HepG2 (cell line): ENCODE measurements around the gene PLA1A. TPM values are rescaled to one million over a fixed set of nuclear protein-coding genes. Genes with fewer than 3 reads are reported as not detected.

Experiments used
- ATAC-seq: fragments of 200-7000 bp; cut with Tn5 transposase; 3 replicates; pipeline ENCODE4 v1.9.1; 2020; ENCODE audit warnings: mild to moderate bottlenecking, moderate library complexity
- BruUV-seq: library from RNA; stranded (reverse); fragments of 400-500 nt; replicated peaks from 2 replicates; lab custom pipeline; 2021; lab: Mats Ljungman, UMichigan
- CTCF ChIA-PET: fragments of 300-600 bp; formaldehyde crosslinking; extraction: SDS; loops from one replicate; lab custom pipeline; 2021; ENCODE audit warnings: low total read pairs, inconsistent platforms, low intra/inter-chr PET ratio; lab: Yijun Ruan, JAX
- POLR2A ChIA-PET: fragments of 350-600 bp; sonication (Branson Sonifier 250); formaldehyde crosslinking; loops from one replicate; lab custom pipeline; 2020; ENCODE audit warnings: antibody characterized with exemption, inconsistent platforms; lab: Yijun Ruan, JAX
- DNase-seq: peaks from one replicate; pipeline ENCODE4 v3.0.0-alpha.2; 2015; ENCODE audit warnings: low spot score
- FAIRE-seq: peaks from 3 replicates; lab custom pipeline; 2011; peaks lifted over from hg19 to GRCh38; lab: Jason Lieb, UNC
- H2AFZ ChIP-seq: one replicate; pipeline ENCODE4 v1.6.1; 2011; ENCODE audit warnings: low read length, inconsistent platforms
- H3K27ac ChIP-seq: fragments of 300-600 bp; 3 replicates; pipeline ENCODE4 v1.8.0; 2011; ENCODE audit warnings: mixed run types, mild to moderate bottlenecking, mixed read lengths, low read length, inconsistent platforms; ENCODE audit not compliant: insufficient read depth; ENCODE audit errors: extremely low read length
- H3K27me3 ChIP-seq, 2 experiments: fragments of 200-600 bp in 1 of 2; 2 replicates in 1 of 2; 3 replicates in 1 of 2; pipeline versions ENCODE4 v1.6.0 to v1.8.0; 2011; ENCODE audit warnings: low read length in 2 of 2, mild to moderate bottlenecking in 2 of 2, moderate library complexity in 2 of 2, inconsistent platforms in 1 of 2; ENCODE audit not compliant: insufficient read depth in 2 of 2, control insufficient read depth in 1 of 2
- H3K36me3 ChIP-seq, 2 experiments: fragments of 200-600 bp in 1 of 2; replicated peaks in 1 of 2; 2 replicates in 1 of 2; 3 replicates in 1 of 2; pipeline versions ENCODE4 v1.5.1 to v1.8.0; 2011; ENCODE audit warnings: low read length in 2 of 2, inconsistent platforms in 1 of 2; ENCODE audit not compliant: insufficient read depth in 2 of 2, control insufficient read depth in 1 of 2
- H3K4me1 ChIP-seq: 2 replicates; pipeline ENCODE4 v1.5.1; 2012; ENCODE audit warnings: low read length, inconsistent platforms; ENCODE audit not compliant: insufficient read depth
- H3K4me2 ChIP-seq: 2 replicates; pipeline ENCODE4 v1.6.0; 2011; ENCODE audit warnings: low read depth, low read length, inconsistent platforms
- H3K4me3 ChIP-seq, 3 experiments: fragments of 200-600 bp in 1 of 3; sonication (generic), shearing (Covaris generic) in 1 of 3; replicated peaks in 1 of 3; 2 replicates each; pipeline ENCODE4 v1.5.1; 2011 to 2016; ENCODE audit warnings: low read length in 3 of 3, inconsistent platforms in 2 of 3, low read depth in 2 of 3, mild to moderate bottlenecking in 2 of 3, control low read depth in 1 of 3, mixed read lengths in 1 of 3; ENCODE audit not compliant: insufficient read depth in 1 of 3
- H3K79me2 ChIP-seq: one replicate; pipeline ENCODE4 v1.6.1; 2011; ENCODE audit warnings: low read length, inconsistent platforms; ENCODE audit not compliant: insufficient read depth
- H3K9ac ChIP-seq: 2 replicates; pipeline ENCODE4 v1.6.0; 2011; ENCODE audit warnings: mild to moderate bottlenecking, low read depth, low read length, inconsistent platforms; ENCODE audit not compliant: insufficient read depth
- H3K9me3 ChIP-seq: 2 replicates; pipeline ENCODE4 v1.5.1; 2012; ENCODE audit warnings: mild to moderate bottlenecking, low read length
- H4K20me1 ChIP-seq: 2 replicates; pipeline ENCODE4 v1.6.0; 2011; ENCODE audit warnings: inconsistent platforms, mild to moderate bottlenecking, low read length, moderate library complexity; ENCODE audit not compliant: insufficient read depth
- CSRNP2 ChIP-seq: sonication (generic); formaldehyde crosslinking; conservative IDR thresholded peaks from 2 replicates; pipeline ENCODE4 v1.8.0; 2022; ENCODE audit warnings: low read depth, missing genetic modification reagents
- ERF ChIP-seq: IDR thresholded peaks from 2 replicates; pipeline ENCODE4 v1.6.1; 2018; ENCODE audit warnings: missing biosample characterization, missing genetic modification reagents
- GFI1 ChIP-seq: sonication (generic); formaldehyde crosslinking; IDR thresholded peaks from 2 replicates; pipeline ENCODE4 v1.5.0; 2020; ENCODE audit warnings: missing genetic modification reagents, mild to moderate bottlenecking, borderline replicate concordance
- MTA1 ChIP-seq: sonication (generic); formaldehyde crosslinking; IDR thresholded peaks from 2 replicates; pipeline ENCODE4 v1.4.0; 2020; ENCODE audit warnings: missing genetic modification reagents, mild to moderate bottlenecking, borderline replicate concordance
- NFE2L1 ChIP-seq: sonication (generic); formaldehyde crosslinking; IDR thresholded peaks from 2 replicates; pipeline ENCODE4 v1.4.0; 2020; ENCODE audit warnings: missing genetic modification reagents, mild to moderate bottlenecking, borderline replicate concordance
- SATB2 ChIP-seq: sonication (generic); formaldehyde crosslinking; IDR thresholded peaks from 2 replicates; pipeline ENCODE4 v1.5.0; 2020; ENCODE audit warnings: missing genetic modification reagents
- SP5 ChIP-seq: IDR thresholded peaks from 2 replicates; pipeline ENCODE4 v1.6.1; 2016; ENCODE audit warnings: low read depth, borderline replicate concordance
- ZMAT5 ChIP-seq: sonication (generic); formaldehyde crosslinking; IDR thresholded peaks from 2 replicates; pipeline ENCODE4 v1.5.0; 2020; ENCODE audit warnings: mild to moderate bottlenecking, low read depth, missing genetic modification reagents, borderline replicate concordance
- ZNF10 ChIP-seq: sonication (generic); formaldehyde crosslinking; IDR thresholded peaks from 2 replicates; pipeline ENCODE4 v1.4.0; 2020; ENCODE audit warnings: mild to moderate bottlenecking, low read depth, missing genetic modification reagents, borderline replicate concordance
- ZNF496 ChIP-seq: sonication (generic); formaldehyde crosslinking; IDR thresholded peaks from 2 replicates; pipeline ENCODE4 v1.8.1; 2023; ENCODE audit warnings: mild to moderate bottlenecking, moderate library complexity, missing genetic modification reagents; ENCODE audit not compliant: insufficient replicate concordance
- ZNF768 ChIP-seq: sonication (generic); formaldehyde crosslinking; IDR thresholded peaks from 2 replicates; pipeline ENCODE4 v1.4.0; 2020; ENCODE audit warnings: missing genetic modification reagents
- WGBS: methylation state at CpG from one replicate; pipeline ENCODE4 v1.1.6; 2017; ENCODE audit warnings: low lambda C conversion rate; 5-methylcytosine and 5-hydroxymethylcytosine counted together
- in situ Hi-C: cut with HindIII; loops from 2 replicates; pipeline ENCODE4 v1.10.0; 2017; ENCODE audit warnings: low pct_unique_long_range_greater_than_20kb; ENCODE audit not compliant: extremely low pct_ligation_motif_present
- intact Hi-C: fragments of 100-400 bp; cut with micrococcal nuclease; formaldehyde crosslinking; loops from one replicate; pipeline ENCODE4 v1.10.0; 2022; ENCODE audit not compliant: unreplicated experiment
- polyA plus RNA-seq, 8 experiments: library from polyadenylated mRNA; depleted of rRNA in 3 of 8; stranded (reverse) in 7 of 8; unstranded in 1 of 8; fragments of >200 nt; fragmentation: Illumina TruSeq in 4 of 8; extraction: Trizol in 4 of 8; gene quantifications; 2 replicates each; pipeline versions ENCODE4 v1.2.1 to v1.2.3, GENCODE V29; 2011 to 2016; ENCODE audit warnings: low read depth in 4 of 8, missing spikeins in 1 of 8, mixed read lengths in 1 of 8; ENCODE audit not compliant: insufficient read depth in 1 of 8
- total RNA-seq, 5 experiments: library from RNA; depleted of rRNA; stranded (reverse); fragments of >200 nt; fragmentation: Illumina TruSeq; extraction: Trizol; gene quantifications; 2 replicates each; pipeline ENCODE4 v1.2.3, GENCODE V29; 2016; ENCODE audit warnings: low read depth in 1 of 5

The PLA1A gene
- total and polyA plus RNA-seq, 2 of the 13 experiments (the other 11 are each of a cell fraction or from before 2014, with no cell fraction given), result 0.11 to 0.18 TPM

GRCh38 chr3:119557192-119557876 is 40.4 kb upstream of the PLA1A start:
- no peak overlapping the region for H3K4me2 ChIP-seq

More at GRCh38 chr3:119557192-119557876, 40.4 kb upstream of the PLA1A start:
- Histone ChIP-seq H2AFZ (no peak overlapping the region), H3K9me3 (no peaks in the 10 kb centered on the region), H3K4me1 (no peaks in the 10 kb centered on the region), H3K36me3 (no peaks in the 10 kb centered on the region), H3K9ac (no peak overlapping the region), H4K20me1 (no peaks in the 10 kb centered on the region), H3K27ac (no peak overlapping the region), H3K27me3 (peaks cover 0 to 12% of the 10 kb centered on the region in 2 experiments; a peak in 2 of 5 replicates), H3K79me2 (no peaks in the 10 kb centered on the region), H3K4me3 (no peak overlapping the region)
- ChIA-PET CTCF (no interaction called here), POLR2A (no interaction called here)
- in situ Hi-C loops, result no loop called here
- ATAC-seq, result no peak
- no TSS peak for BruUV-seq
- 39% methylated on average over 7 of the region's 7 CpGs for WGBS
- intact Hi-C loops, result no loop called here
- no peak for FAIRE-seq
- TF ChIP-seq SP5 (CRISPR knock-in tag), result no peak
- no peak for TF ChIP-seq NFE2L1 (CRISPR knock-in tag)
- no peak for TF ChIP-seq ZNF10 (CRISPR knock-in tag)
- no peak for TF ChIP-seq ZMAT5 (CRISPR knock-in tag)
- TF ChIP-seq GFI1 (CRISPR knock-in tag), result no peak
- TF ChIP-seq ERF (CRISPR knock-in tag), result no peak
- TF ChIP-seq ZNF768, result no peak
- no peak for TF ChIP-seq MTA1 (CRISPR knock-in tag)
- TF ChIP-seq CSRNP2 (CRISPR knock-in tag), result no peak
- no peak for TF ChIP-seq SATB2
- TF ChIP-seq ZNF496, result no peak
- DNase-seq, result no peak
